Karpas-422 (cell line): Measurements from ENCODE around the gene FNDC7. TPM values are rescaled to one million over a fixed set of nuclear protein-coding genes. Genes with fewer than 3 reads are reported as not detected.
"Not testable (repeated sequence)": the region's sequence is repeated elsewhere in the genome, so short reads cannot be mapped to it uniquely, and the experiment has no call there.

Experiments
- DNase-seq: peaks from one replicate; pipeline ENCODE4 v3.0.0-alpha.2; 2015
- H2AFZ ChIP-seq: fragments of 200-600 bp; sonication (generic); 2 replicates; pipeline ENCODE4 v1.6.1; 2014; ENCODE audit warnings: antibody characterized with exemption, low read length, mixed read lengths
- H3K27ac ChIP-seq: fragments of 200-600 bp; sonication (generic); 2 replicates; pipeline ENCODE4 v1.5.1; 2014; ENCODE audit warnings: mild to moderate bottlenecking, low read length, moderate library complexity
- H3K27me3 ChIP-seq: fragments of 200-600 bp; sonication (generic); 2 replicates; pipeline ENCODE4 v1.6.1; 2014; ENCODE audit warnings: low read length, mixed read lengths
- H3K36me3 ChIP-seq: fragments of 200-600 bp; sonication (generic); 2 replicates; pipeline ENCODE4 v1.6.1; 2014; ENCODE audit warnings: low read length, mixed read lengths; ENCODE audit not compliant: insufficient read depth
- H3K4me1 ChIP-seq: fragments of 200-600 bp; sonication (generic); 2 replicates; pipeline ENCODE4 v1.6.1; 2014; ENCODE audit warnings: mild to moderate bottlenecking, low read length, mixed read lengths
- H3K4me2 ChIP-seq: fragments of 200-600 bp; sonication (generic); 2 replicates; pipeline ENCODE4 v1.6.1; 2014; ENCODE audit warnings: low read length, low read depth, mild to moderate bottlenecking; ENCODE audit not compliant: poor library complexity, severe bottlenecking
- H3K4me3 ChIP-seq: fragments of 200-600 bp; sonication (generic); 2 replicates; pipeline ENCODE4 v1.5.1; 2014; ENCODE audit warnings: mild to moderate bottlenecking, antibody characterized with exemption, low read length, mixed read lengths
- H3K79me2 ChIP-seq: fragments of 200-600 bp; sonication (generic); 2 replicates; pipeline ENCODE4 v1.6.1; 2014; ENCODE audit warnings: mild to moderate bottlenecking, low read length, mixed read lengths
- H3K9ac ChIP-seq: fragments of 200-600 bp; sonication (generic); 2 replicates; pipeline ENCODE4 v1.6.0; 2014; ENCODE audit warnings: low read length
- H3K9me2 ChIP-seq: fragments of 200-600 bp; sonication (generic), shearing (Covaris generic); replicated peaks from 2 replicates; pipeline ENCODE4 v1.6.0; 2014; ENCODE audit warnings: mild to moderate bottlenecking, low read length, moderate library complexity; ENCODE audit not compliant: insufficient read depth
- H3K9me3 ChIP-seq: fragments of 300-700, 200-600 bp; sonication (generic); 2 replicates; pipeline ENCODE4 v1.6.1; 2014; ENCODE audit warnings: low read length, mixed read lengths
- H4K20me1 ChIP-seq: fragments of 200-600 bp; sonication (generic); 2 replicates; pipeline ENCODE4 v1.6.1; 2014; ENCODE audit warnings: mild to moderate bottlenecking, antibody characterized with exemption, low read length, low read depth; ENCODE audit not compliant: insufficient read depth
- total RNA-seq: library from RNA; depleted of rRNA; stranded (reverse); fragments of >200 nt; shearing (Covaris generic); gene quantifications from 2 replicates; pipeline ENCODE4 v1.2.3, GENCODE V29; 2014; ENCODE audit warnings: low replicate concordance; rRNA removed

The FNDC7 gene, protein sequence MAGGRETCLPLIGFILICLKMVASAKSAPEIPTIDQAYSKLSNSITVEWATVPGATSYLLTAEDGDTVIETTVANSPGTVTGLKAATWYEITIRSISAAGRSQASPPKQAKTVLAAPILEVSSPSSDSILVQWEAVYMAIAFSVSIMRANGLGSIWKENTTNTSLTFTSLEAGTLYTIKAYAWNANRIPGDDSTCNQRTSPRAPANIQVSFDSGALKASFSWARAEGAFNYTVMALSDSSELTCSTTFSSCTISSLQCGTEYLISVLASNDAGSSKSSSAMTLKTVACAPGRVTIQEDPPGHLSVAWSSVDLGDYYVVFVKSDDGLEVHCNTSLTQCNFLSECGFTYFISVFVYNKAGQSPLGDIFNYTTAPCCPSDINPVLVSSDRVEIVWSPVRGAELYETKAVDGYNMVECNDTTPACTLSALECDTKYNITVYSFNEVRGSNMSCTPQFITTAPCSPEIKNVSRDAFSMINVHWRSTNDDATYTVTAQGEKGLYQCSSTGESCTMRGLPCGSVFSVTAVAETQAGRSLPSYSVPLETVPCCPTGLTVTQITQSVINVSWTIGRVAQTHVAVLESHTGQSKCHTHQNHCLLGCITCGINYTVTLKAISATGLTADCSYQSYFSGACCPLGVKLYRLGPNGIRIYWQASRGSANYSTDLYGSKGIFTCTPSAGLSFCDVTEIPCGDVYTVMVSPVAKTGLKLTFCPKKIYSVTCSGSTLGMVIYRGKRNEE
- 2.9 TPM in 1 of 2 replicates, not detected in the other for total RNA-seq

GRCh38 chr1:108712606-108713150 lies at the start of gene FNDC7:
FNDC7 (plus strand) TSS chr1:108712908; CDS start chr1:108712934, 26 bp downstream.
- no peak within 1 kb of the TSS for H3K4me2 ChIP-seq
- no peak within 1 kb of the TSS for H3K9ac ChIP-seq
- no peaks in the 10 kb centered on the region for H3K36me3 ChIP-seq
- H2AFZ ChIP-seq, result no peak within 1 kb of the TSS
- H3K4me1 ChIP-seq, result no peaks in the 10 kb centered on the region
- no peak within 1 kb of the TSS for H3K4me3 ChIP-seq
- no peak for DNase-seq
- H3K9me2 ChIP-seq, result no peaks in the 10 kb centered on the region
- no peaks in the 10 kb centered on the region for H3K27me3 ChIP-seq
- no peaks in the 10 kb centered on the region for H3K9me3 ChIP-seq
- no peak within 1 kb of the TSS for H3K27ac ChIP-seq
- H4K20me1 ChIP-seq, result no peaks in the 10 kb centered on the region
- H3K79me2 ChIP-seq, result no peaks in the 10 kb centered on the region

DNA sequence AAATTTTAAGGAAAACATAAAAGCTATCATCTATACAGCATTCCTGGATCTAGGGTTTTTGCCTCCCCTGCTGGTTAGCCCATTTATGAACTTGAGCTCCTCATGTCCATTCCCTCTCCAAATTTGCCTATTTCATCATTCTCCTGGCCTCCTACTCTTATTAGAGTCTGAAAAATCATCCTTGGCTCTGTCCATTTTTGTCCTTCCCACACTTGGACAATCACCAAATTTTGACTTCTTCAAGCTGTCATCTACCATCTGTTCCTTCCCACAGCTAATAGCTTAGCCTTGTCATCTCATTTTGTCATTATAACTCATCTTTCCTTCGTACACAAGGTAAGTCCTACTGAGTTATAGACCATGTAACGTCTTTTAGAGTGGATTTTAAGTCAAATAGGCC lies 49.6 kb upstream of the FNDC7 start:
- Histone ChIP-seq H3K36me3 (no peaks in the 10 kb centered on the region), H4K20me1 (no peaks in the 10 kb centered on the region), H3K9me3 (no peaks in the 10 kb centered on the region), H3K27me3 (no peaks in the 10 kb centered on the region), H3K4me3 (no peak overlapping the region), H3K4me2 (no peak overlapping the region), H3K9me2 (no peaks in the 10 kb centered on the region), H3K4me1 (peaks cover 29% of the 10 kb centered on the region), H3K27ac (no peak overlapping the region), H3K9ac (no peak overlapping the region), H3K79me2 (peaks cover 25% of the 10 kb centered on the region), H2AFZ (no peak overlapping the region)
- DNase-seq, result no peak

DNA sequence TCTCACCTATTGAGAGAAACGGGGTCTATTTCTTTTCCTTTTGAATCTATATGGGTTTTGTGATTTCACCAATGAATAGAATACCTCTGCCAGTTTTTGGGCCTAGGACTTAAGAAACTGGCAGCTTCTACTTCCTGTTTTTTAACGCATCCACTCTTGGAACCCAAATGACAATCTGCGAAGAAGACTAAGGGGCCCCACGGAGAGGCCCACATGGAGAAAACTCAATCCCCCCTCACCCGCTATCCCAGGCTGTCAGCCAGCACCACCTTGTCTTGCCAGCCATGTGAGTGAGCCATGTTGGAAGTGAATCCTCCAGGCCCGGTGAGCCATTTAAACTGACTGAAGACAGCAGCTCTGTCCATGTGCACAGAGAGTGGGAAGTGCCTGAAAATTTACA lies 48.2 kb upstream of the FNDC7 start:
- H3K4me2 ChIP-seq, result no peak overlapping the region
- H3K4me3 ChIP-seq, result no peak overlapping the region
- no peaks in the 10 kb centered on the region for H3K36me3 ChIP-seq
- H2AFZ ChIP-seq, result no peak overlapping the region
- no peaks in the 10 kb centered on the region for H4K20me1 ChIP-seq
- H3K9me3 ChIP-seq, result no peaks in the 10 kb centered on the region
- peaks cover 15% of the 10 kb centered on the region for H3K79me2 ChIP-seq
- H3K4me1 ChIP-seq, result peaks cover 25% of the 10 kb centered on the region
- H3K9ac ChIP-seq, result no peak overlapping the region
- DNase-seq, result no peak
- H3K27me3 ChIP-seq, result no peaks in the 10 kb centered on the region
- no peaks in the 10 kb centered on the region for H3K9me2 ChIP-seq
- H3K27ac ChIP-seq, result no peak overlapping the region

- H3K27ac ChIP-seq, result no peak overlapping the region
- no peak overlapping the region for H3K4me2 ChIP-seq
- H3K4me3 ChIP-seq, result no peak overlapping the region
- H3K9me2 ChIP-seq, result no peaks in the 10 kb centered on the region
- H4K20me1 ChIP-seq, result no peaks in the 10 kb centered on the region
- no peak overlapping the region for H3K9ac ChIP-seq
- no peaks in the 10 kb centered on the region for H3K36me3 ChIP-seq
- peaks cover 19% of the 10 kb centered on the region for H3K4me1 ChIP-seq
- H3K79me2 ChIP-seq, result peaks cover 9% of the 10 kb centered on the region
- DNase-seq, result no peak
- no peak overlapping the region for H2AFZ ChIP-seq
- no peaks in the 10 kb centered on the region for H3K9me3 ChIP-seq
- no peaks in the 10 kb centered on the region for H3K27me3 ChIP-seq
These were observed 47.6 kb upstream of the FNDC7 start for GRCh38 chr1:108665067-108665466.

DNA sequence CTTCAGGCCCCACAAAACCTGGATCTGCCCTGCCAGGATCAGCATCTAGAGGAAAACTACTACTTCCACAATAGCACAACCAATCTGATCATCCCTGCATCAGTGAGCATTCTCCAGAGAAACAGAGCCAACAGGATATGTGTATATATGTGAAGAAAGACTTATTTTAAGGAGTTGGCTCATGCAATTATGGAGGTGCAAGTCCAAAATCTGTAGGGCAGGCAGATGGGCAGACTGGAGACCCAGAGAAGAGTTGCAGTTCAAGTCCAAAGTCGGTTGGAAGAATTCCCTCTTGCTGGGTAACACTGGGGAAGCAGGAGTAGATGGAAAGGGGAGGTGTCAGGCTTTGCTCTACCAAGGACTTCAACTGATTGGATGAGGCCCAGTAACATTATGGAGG lies 46.9 kb upstream of the FNDC7 start:
- H3K4me3 ChIP-seq, result no peak overlapping the region
- no peak for DNase-seq

DNA sequence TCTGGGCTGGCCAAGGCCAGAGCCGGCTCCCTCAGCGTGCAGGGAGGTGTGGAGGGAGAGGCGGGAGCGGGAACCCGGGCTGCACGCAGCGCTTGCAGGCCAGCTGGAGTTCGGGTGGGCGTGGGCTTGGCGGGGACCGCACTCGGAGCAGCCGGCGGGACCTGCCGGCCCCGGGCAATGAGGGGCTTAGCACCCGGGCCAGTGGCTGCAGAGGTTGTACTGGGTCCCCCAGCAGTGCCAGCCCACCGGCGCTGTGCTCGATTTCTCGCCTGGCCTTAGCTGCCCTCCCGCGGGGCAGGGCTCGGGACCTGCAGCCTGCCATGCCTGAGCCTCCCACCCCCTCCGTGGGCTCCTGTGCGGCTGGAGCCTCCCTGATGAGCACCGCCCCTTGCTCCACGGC lies 45.3 kb upstream of the FNDC7 start:
- not testable (repeated sequence) for H3K36me3 ChIP-seq, H3K4me2 ChIP-seq, H3K9me3 ChIP-seq, H3K9ac ChIP-seq, H3K27ac ChIP-seq, H3K27me3 ChIP-seq, H3K4me3 ChIP-seq, H4K20me1 ChIP-seq, H2AFZ ChIP-seq, DNase-seq, H3K4me1 ChIP-seq, H3K79me2 ChIP-seq, H3K9me2 ChIP-seq

More for the DNA sequence above, 46.9 kb upstream of the FNDC7 start:
- Histone ChIP-seq H3K9ac (no peak overlapping the region), H3K9me2 (no peaks in the 10 kb centered on the region), H3K36me3 (no peaks in the 10 kb centered on the region), H4K20me1 (no peaks in the 10 kb centered on the region), H3K9me3 (no peaks in the 10 kb centered on the region), H3K4me1 (peaks cover 15% of the 10 kb centered on the region), H3K27ac (no peak overlapping the region), H2AFZ (no peak overlapping the region), H3K27me3 (no peaks in the 10 kb centered on the region), H3K4me2 (no peak overlapping the region), H3K79me2 (peaks cover 5% of the 10 kb centered on the region; the same call in 1 of the 2 replicates)

GRCh38 chr1:108668777-108669176 lies 43.9 kb upstream of the FNDC7 start:
- Histone ChIP-seq H3K27me3 (no peaks in the 10 kb centered on the region), H3K79me2 (no peaks in the 10 kb centered on the region), H3K9me2 (no peaks in the 10 kb centered on the region), H3K4me1 (no peaks in the 10 kb centered on the region), H4K20me1 (no peaks in the 10 kb centered on the region), H3K36me3 (no peaks in the 10 kb centered on the region), H3K27ac (no peak overlapping the region), H3K4me3 (no peak overlapping the region), H3K9ac (no peak overlapping the region), H3K4me2 (no peak overlapping the region), H3K9me3 (no peaks in the 10 kb centered on the region), H2AFZ (no peak overlapping the region)
- DNase-seq, result no peak

GRCh38 chr1:108669679-108670078 lies 43.0 kb upstream of the FNDC7 start:
- Histone ChIP-seq H2AFZ (no peak overlapping the region), H3K36me3 (no peaks in the 10 kb centered on the region), H3K9ac (no peak overlapping the region), H3K27me3 (no peaks in the 10 kb centered on the region), H3K79me2 (no peaks in the 10 kb centered on the region), H3K9me2 (no peaks in the 10 kb centered on the region), H3K27ac (no peak overlapping the region), H4K20me1 (no peaks in the 10 kb centered on the region), H3K9me3 (no peaks in the 10 kb centered on the region), H3K4me3 (no peak overlapping the region), H3K4me2 (no peak overlapping the region), H3K4me1 (no peaks in the 10 kb centered on the region)
- DNase-seq, result no peak
